ENCODE data around the gene MAB21L2.

GRCh38 chr4:150585611-150586010, 3.7 kb downstream of the MAB21L2 start:
- no peak for TF ChIP-seq CTCF (IDR thresholded peaks at IDR 0.05)
- TF ChIP-seq POLR2A (IDR thresholded peaks at IDR 0.05): no peak

Measured in testis (tissue), 2 donors.